PC-3 (cell line): ENCODE measurements around the gene DKK3. TPM values are rescaled to one million over a fixed set of nuclear protein-coding genes. Genes with fewer than 3 reads are reported as not detected.

Source experiments
- ATAC-seq: fragments of 200-7000 bp; cut with Tn5 transposase; 2 replicates; pipeline ENCODE4 v1.9.1; 2020; ENCODE audit warnings: mild to moderate bottlenecking, moderate library complexity
- BruUV-seq: library from RNA; stranded (reverse); fragments of 400-500 nt; replicated peaks from 2 replicates; lab custom pipeline; 2021; lab: Mats Ljungman, UMichigan
- CTCF ChIA-PET: fragments of 300-600 bp; sonication (Branson Sonifier 250); formaldehyde crosslinking; loops from one replicate; lab custom pipeline; 2022; ENCODE audit warnings: antibody characterized with exemption; lab: Charles Lee
- POLR2A ChIA-PET: fragments of 300-600 bp; sonication (Branson Sonifier 250); formaldehyde crosslinking; loops from one replicate; lab custom pipeline; 2022; ENCODE audit warnings: antibody characterized with exemption; ENCODE audit not compliant: unreplicated experiment; lab: Charles Lee
- DNase-seq: peaks from one replicate; pipeline ENCODE4 v3.0.0-alpha.2; 2015
- H2AFZ ChIP-seq: fragments of 300-600 bp; sonication (generic); 2 replicates; pipeline ENCODE4 v1.6.0; 2016; ENCODE audit warnings: antibody characterized with exemption, low read length
- H3F3A ChIP-seq: fragments of 300-600 bp; sonication (generic); one replicate; pipeline ENCODE4 v1.6.0; 2017; ENCODE audit warnings: antibody characterized with exemption, low read length, control low read depth, mild to moderate bottlenecking; ENCODE audit not compliant: unreplicated experiment
- H3K27ac ChIP-seq: fragments of 300-600 bp; sonication (generic); 2 replicates; pipeline ENCODE4 v1.5.1; 2016; ENCODE audit warnings: mild to moderate bottlenecking, low read length
- H3K27me3 ChIP-seq: fragments of 300-600 bp; sonication (generic); 2 replicates; pipeline ENCODE4 v1.6.1; 2016; ENCODE audit warnings: low read length, mixed read lengths
- H3K36me3 ChIP-seq: fragments of 300-600 bp; sonication (generic); 2 replicates; pipeline ENCODE4 v1.6.1; 2016; ENCODE audit warnings: low read depth, mixed run types, low read length, mixed read lengths
- H3K4me1 ChIP-seq: fragments of 300-600 bp; sonication (generic); 2 replicates; pipeline ENCODE4 v1.5.1; 2016; ENCODE audit warnings: low read length; ENCODE audit not compliant: insufficient read depth
- H3K4me2 ChIP-seq: fragments of 300-600 bp; sonication (generic); 2 replicates; pipeline ENCODE4 v1.6.0; 2016; ENCODE audit warnings: low read length
- H3K4me3 ChIP-seq: fragments of 300-600 bp; sonication (generic); 2 replicates; pipeline ENCODE4 v1.5.1; 2016; ENCODE audit warnings: mild to moderate bottlenecking, low read length, mixed read lengths
- H3K79me2 ChIP-seq: fragments of 300-600 bp; sonication (generic); 2 replicates; pipeline ENCODE4 v1.6.1; 2017; ENCODE audit warnings: low read length, mixed read lengths
- H3K9ac ChIP-seq: fragments of 300-600 bp; sonication (generic); 2 replicates; pipeline ENCODE4 v1.6.0; 2016; ENCODE audit warnings: mild to moderate bottlenecking, low read length
- H3K9me2 ChIP-seq: fragments of 300-600 bp; sonication (generic); replicated peaks from 2 replicates; pipeline ENCODE4 v1.6.1; 2016; ENCODE audit warnings: mixed run types, low read length, mixed read lengths
- H3K9me3 ChIP-seq: fragments of 300-600 bp; sonication (generic); 2 replicates; pipeline ENCODE4 v1.6.1; 2016; ENCODE audit warnings: low read length, mixed read lengths
- H4K20me1 ChIP-seq: fragments of 300-600 bp; sonication (generic); 2 replicates; pipeline ENCODE4 v1.6.1; 2016; ENCODE audit warnings: low read length, mixed read lengths
- EZH2 ChIP-seq: fragments of 300-600 bp; sonication (generic); IDR thresholded peaks from one replicate; pipeline ENCODE4 v1.6.1; 2017; ENCODE audit warnings: antibody characterized with exemption, mild to moderate bottlenecking, low read length; ENCODE audit not compliant: unreplicated experiment
- EZH2phosphoT487 ChIP-seq: fragments of 300-600 bp; sonication (generic); IDR thresholded peaks from 2 replicates; pipeline ENCODE4 v1.6.1; 2018; ENCODE audit warnings: mild to moderate bottlenecking, antibody characterized with exemption, low read length, borderline replicate concordance
- intact Hi-C: fragments of 100-400 bp; cut with micrococcal nuclease; formaldehyde crosslinking; loops from 2 replicates; pipeline ENCODE4 v1.9.0; 2023
- total RNA-seq: library from RNA; depleted of rRNA; stranded (reverse); fragments of >200 nt; gene quantifications from 2 replicates; pipeline ENCODE4 v1.2.3, GENCODE V29; 2014
- TF ChIP-seq, protein P1 (sequence below): fragments of 300-600 bp; sonication (generic); conservative IDR thresholded peaks from 2 replicates; pipeline ENCODE4 v1.5.1; 2017; ENCODE audit warnings: antibody characterized with exemption, low read depth, mild to moderate bottlenecking, low read length

DKK3 gene
- total RNA-seq, 1 experiment from 2014 or later = 0.07 TPM

DNA sequence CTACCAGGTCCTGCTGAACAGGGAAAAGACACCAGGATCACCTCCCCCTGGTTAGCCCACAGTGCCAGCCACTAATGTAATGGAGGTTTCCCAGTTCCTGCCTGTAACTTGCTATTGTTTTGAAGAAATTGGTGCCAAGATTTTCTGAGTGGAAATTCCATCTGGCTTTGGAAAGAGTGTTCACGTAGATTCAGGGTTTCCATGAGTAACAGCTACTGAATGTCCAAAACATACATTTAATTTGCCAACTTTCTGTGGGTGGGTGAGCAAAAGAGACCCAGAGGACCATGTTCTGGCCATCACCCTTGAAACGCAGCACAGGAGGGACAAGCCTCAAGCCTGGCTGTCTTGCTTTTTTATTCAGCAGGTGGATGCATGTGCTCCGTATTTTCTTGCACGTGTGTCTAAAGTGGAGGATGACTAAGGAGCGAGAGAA lies 8.8 kb upstream of the DKK3 start:
- Histone ChIP-seq H3K79me2 (no peaks in the 10 kb centered on the region), H3K9me2 (no peaks in the 10 kb centered on the region), H3K27me3 (no peaks in the 10 kb centered on the region), H3K27ac (no peak overlapping the region), H2AFZ (no peak overlapping the region), H3K4me3 (no peak overlapping the region), H3K4me2 (no peak overlapping the region), H3F3A (no peaks in the 10 kb centered on the region), H3K36me3 (no peaks in the 10 kb centered on the region), H3K4me1 (no peaks in the 10 kb centered on the region), H3K9me3 (no peaks in the 10 kb centered on the region), H4K20me1 (no peaks in the 10 kb centered on the region), H3K9ac (no peak overlapping the region)
- no peak for DNase-seq
- ChIA-PET POLR2A (interaction anchor here (0.6 kb wide), 1 partner anchor 70 kb away, joined by 5 read pairs; no protein-coding TSS in a partner anchor), CTCF (no interaction called here)
- TF ChIP-seq, protein P1, sequence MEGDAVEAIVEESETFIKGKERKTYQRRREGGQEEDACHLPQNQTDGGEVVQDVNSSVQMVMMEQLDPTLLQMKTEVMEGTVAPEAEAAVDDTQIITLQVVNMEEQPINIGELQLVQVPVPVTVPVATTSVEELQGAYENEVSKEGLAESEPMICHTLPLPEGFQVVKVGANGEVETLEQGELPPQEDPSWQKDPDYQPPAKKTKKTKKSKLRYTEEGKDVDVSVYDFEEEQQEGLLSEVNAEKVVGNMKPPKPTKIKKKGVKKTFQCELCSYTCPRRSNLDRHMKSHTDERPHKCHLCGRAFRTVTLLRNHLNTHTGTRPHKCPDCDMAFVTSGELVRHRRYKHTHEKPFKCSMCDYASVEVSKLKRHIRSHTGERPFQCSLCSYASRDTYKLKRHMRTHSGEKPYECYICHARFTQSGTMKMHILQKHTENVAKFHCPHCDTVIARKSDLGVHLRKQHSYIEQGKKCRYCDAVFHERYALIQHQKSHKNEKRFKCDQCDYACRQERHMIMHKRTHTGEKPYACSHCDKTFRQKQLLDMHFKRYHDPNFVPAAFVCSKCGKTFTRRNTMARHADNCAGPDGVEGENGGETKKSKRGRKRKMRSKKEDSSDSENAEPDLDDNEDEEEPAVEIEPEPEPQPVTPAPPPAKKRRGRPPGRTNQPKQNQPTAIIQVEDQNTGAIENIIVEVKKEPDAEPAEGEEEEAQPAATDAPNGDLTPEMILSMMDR = no peak
- no peak for TF ChIP-seq EZH2phosphoT487
- TF ChIP-seq EZH2 = no peak
- ATAC-seq = no peak
- intact Hi-C loops = no loop called here
- no TSS peak for BruUV-seq

- H3K27me3 ChIP-seq = no peaks in the 10 kb centered on the region
- TF ChIP-seq, protein P1 = 0 out of 2 replicates have a peak, but pooled peaks have one; percentile 22
- no peak for TF ChIP-seq EZH2phosphoT487
- H3K9me3 ChIP-seq = no peaks in the 10 kb centered on the region
- no peak overlapping the region for H3K4me3 ChIP-seq
- no peaks in the 10 kb centered on the region for H3K4me1 ChIP-seq
- ChIA-PET CTCF (no interaction called here), POLR2A (no interaction called here)
- no TSS peak for BruUV-seq
- ATAC-seq = no peak
- H3F3A ChIP-seq = no peaks in the 10 kb centered on the region
- H3K36me3 ChIP-seq = no peaks in the 10 kb centered on the region
- H4K20me1 ChIP-seq = no peaks in the 10 kb centered on the region
- H3K9ac ChIP-seq = no peak overlapping the region
- intact Hi-C loops = no loop called here
- no peaks in the 10 kb centered on the region for H3K79me2 ChIP-seq
- no peaks in the 10 kb centered on the region for H3K9me2 ChIP-seq
- no peak overlapping the region for H3K4me2 ChIP-seq
- no peak overlapping the region for H2AFZ ChIP-seq
- no peak overlapping the region for H3K27ac ChIP-seq
- no peak for DNase-seq
Measured at GRCh38 chr11:12016246-12016645, 7.8 kb upstream of the DKK3 start.

DNA sequence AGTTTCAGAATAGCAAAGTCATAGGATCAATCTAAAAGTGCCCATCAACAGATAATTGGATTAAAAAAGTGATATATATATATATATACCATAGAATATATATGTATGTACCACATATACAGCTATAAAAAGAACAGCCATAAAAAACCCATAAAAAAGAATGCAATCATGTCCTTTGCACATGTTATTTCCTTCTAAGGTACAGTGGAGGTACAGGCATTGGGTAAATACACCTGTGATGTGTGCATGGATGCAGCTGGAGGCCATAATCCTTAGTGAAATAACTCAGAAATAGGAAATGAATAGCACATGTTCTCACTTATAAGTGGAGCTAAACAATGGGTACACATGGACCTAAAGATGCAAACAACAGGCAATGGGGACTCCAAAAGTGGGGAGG lies 7.1 kb upstream of the DKK3 start:
- H4K20me1 ChIP-seq = no peaks in the 10 kb centered on the region
- no peak overlapping the region for H2AFZ ChIP-seq
- no peak for ATAC-seq
- no peaks in the 10 kb centered on the region for H3K27me3 ChIP-seq
- intact Hi-C loops = no loop called here
- TF ChIP-seq, protein P1 = no peak
- TF ChIP-seq EZH2 (no peak), EZH2phosphoT487 (no peak)
- H3K9me2 ChIP-seq = no peaks in the 10 kb centered on the region
- H3K9ac ChIP-seq = no peak overlapping the region
- no peaks in the 10 kb centered on the region for H3F3A ChIP-seq
- no peaks in the 10 kb centered on the region for H3K4me1 ChIP-seq
- ChIA-PET POLR2A (no interaction called here), CTCF (no interaction called here)
- no peak overlapping the region for H3K4me3 ChIP-seq
- no peak overlapping the region for H3K4me2 ChIP-seq
- no peaks in the 10 kb centered on the region for H3K9me3 ChIP-seq
- BruUV-seq = no TSS peak
- H3K79me2 ChIP-seq = no peaks in the 10 kb centered on the region
- H3K27ac ChIP-seq = no peak overlapping the region
- no peak for DNase-seq
- no peaks in the 10 kb centered on the region for H3K36me3 ChIP-seq
